Liver (tissue), 9 donors: ENCODE measurements around the gene ARHGEF33. TPM values are rescaled to one million over a fixed set of nuclear protein-coding genes. Genes with fewer than 3 reads are reported as not detected.

Experiments used
- DNase-seq: peaks from one replicate; pipeline ENCODE4 v3.0.0-alpha.2; 2017; ENCODE audit warnings: low spot score
- H3K27ac ChIP-seq, 2 donors: one replicate each; pipeline ENCODE4 v1.7.0; 2013; ENCODE audit warnings: inconsistent platforms in 2 of 2, low read length in 2 of 2, control low read depth in 1 of 2, low read depth in 1 of 2, mild to moderate bottlenecking in 1 of 2
- H3K27me3 ChIP-seq, 4 donors: one replicate each; pipeline versions ENCODE4 v1.6.1 to v1.7.0; 2013; ENCODE audit warnings: low read length in 3 of 4, inconsistent platforms in 1 of 4, mild to moderate bottlenecking in 1 of 4, moderate library complexity in 1 of 4; ENCODE audit not compliant: control insufficient read depth in 4 of 4, insufficient read depth in 4 of 4
- H3K36me3 ChIP-seq, 4 donors: one replicate each; pipeline versions ENCODE4 v1.6.1 to v1.7.0; 2013; ENCODE audit warnings: low read length in 3 of 4, mild to moderate bottlenecking in 3 of 4, low read depth in 1 of 4, moderate library complexity in 1 of 4; ENCODE audit not compliant: control insufficient read depth in 4 of 4, insufficient read depth in 3 of 4
- H3K4me1 ChIP-seq, 4 donors: one replicate each; pipeline versions ENCODE4 v1.6.1 to v1.7.0; 2013; ENCODE audit warnings: low read length in 3 of 4, mild to moderate bottlenecking in 3 of 4, moderate library complexity in 1 of 4; ENCODE audit not compliant: control insufficient read depth in 4 of 4, insufficient read depth in 4 of 4
- H3K4me3 ChIP-seq, 3 donors: one replicate each; pipeline versions ENCODE4 v1.6.1 to v1.7.0; 2013; ENCODE audit warnings: low read length in 3 of 3, control low read depth in 1 of 3, low read depth in 1 of 3, mild to moderate bottlenecking in 1 of 3
- H3K9ac ChIP-seq, 2 donors: one replicate each; pipeline ENCODE4 v1.7.0; 2013; ENCODE audit warnings: low read length in 2 of 2, mild to moderate bottlenecking in 2 of 2, moderate library complexity in 2 of 2, control low read depth in 1 of 2, low read depth in 1 of 2
- H3K9me3 ChIP-seq, 4 donors: one replicate each; pipeline versions ENCODE4 v1.6.1 to v1.7.0; 2013; ENCODE audit warnings: low read length in 3 of 4; ENCODE audit not compliant: control insufficient read depth in 4 of 4
- ATF3 ChIP-seq: IDR thresholded peaks from 2 replicates; pipeline ENCODE4 v1.6.1; 2016; ENCODE audit warnings: antibody characterized with exemption
- EGR1 ChIP-seq, 2 donors: IDR thresholded peaks; 2 replicates each; pipeline ENCODE4 v1.6.1; 2016 to 2018; ENCODE audit warnings: antibody characterized with exemption in 2 of 2, low read depth in 2 of 2
- FOXA1 ChIP-seq: IDR thresholded peaks from 2 replicates; pipeline ENCODE4 v1.6.1; 2016; ENCODE audit warnings: antibody characterized with exemption
- GABPA ChIP-seq, 2 donors: IDR thresholded peaks in 1 of 2; conservative IDR thresholded peaks in 1 of 2; 2 replicates each; pipeline ENCODE4 v1.6.1; 2016; ENCODE audit warnings: antibody characterized with exemption in 2 of 2, mild to moderate bottlenecking in 1 of 2, moderate library complexity in 1 of 2
- HNF4A ChIP-seq, 2 donors: conservative IDR thresholded peaks; 2 replicates each; pipeline ENCODE4 v1.6.1; 2016; ENCODE audit warnings: antibody characterized with exemption in 2 of 2, mild to moderate bottlenecking in 2 of 2
- HNF4G ChIP-seq: IDR thresholded peaks from 2 replicates; pipeline ENCODE4 v1.6.1; 2016; ENCODE audit warnings: antibody characterized with exemption
- JUND ChIP-seq, 2 donors: IDR thresholded peaks; 2 replicates each; pipeline ENCODE4 v1.6.1; 2016; ENCODE audit warnings: antibody characterized with exemption in 2 of 2
- MAX ChIP-seq: IDR thresholded peaks from 2 replicates; pipeline ENCODE4 v1.6.1; 2016; ENCODE audit warnings: antibody characterized with exemption
- NR2F2 ChIP-seq: IDR thresholded peaks from 2 replicates; pipeline ENCODE4 v1.6.1; 2016; ENCODE audit warnings: antibody characterized with exemption
- RAD21 ChIP-seq, 2 donors: IDR thresholded peaks; 2 replicates each; pipeline ENCODE4 v1.6.1; 2016; ENCODE audit warnings: antibody characterized with exemption in 2 of 2, mild to moderate bottlenecking in 2 of 2
- REST ChIP-seq: IDR thresholded peaks from 2 replicates; pipeline ENCODE4 v1.6.1; 2016; ENCODE audit warnings: antibody characterized with exemption, mild to moderate bottlenecking
- RXRA ChIP-seq, 2 donors: IDR thresholded peaks; 2 replicates each; pipeline ENCODE4 v1.6.1; 2017 to 2018; ENCODE audit warnings: antibody characterized with exemption in 2 of 2, mild to moderate bottlenecking in 1 of 2
- SP1 ChIP-seq: IDR thresholded peaks from 2 replicates; pipeline ENCODE4 v1.6.1; 2018; ENCODE audit warnings: antibody characterized with exemption, mild to moderate bottlenecking
- TAF1 ChIP-seq: conservative IDR thresholded peaks from 2 replicates; pipeline ENCODE4 v1.6.1; 2016; ENCODE audit warnings: antibody characterized with exemption, mild to moderate bottlenecking
- YY1 ChIP-seq: IDR thresholded peaks from 2 replicates; pipeline ENCODE4 v1.6.1; 2016; ENCODE audit warnings: antibody characterized with exemption, mild to moderate bottlenecking
- WGBS: extraction: QIAGEN DNeasy Blood & Tissue Kit; methylation state at CpG from one replicate; pipeline ENCODE4 v1.1.7; 2013; 5-methylcytosine and 5-hydroxymethylcytosine counted together
- polyA plus RNA-seq, 2 donors: library from polyadenylated mRNA; stranded (reverse) in 1 of 2; unstranded in 1 of 2; fragments of 200-250 nt in 1 of 2; fragments of >200 nt in 1 of 2; fragmentation: Nextera tagmentation in 1 of 2; extraction: Ambion mirVana in 1 of 2; gene quantifications; one replicate each; pipeline versions ENCODE4 v1.2.1 to v1.2.3, GENCODE V29; 2013 to 2015
- total RNA-seq, 2 donors: library from RNA; depleted of rRNA; stranded (reverse); fragments of >200 nt; gene quantifications; one replicate each; pipeline ENCODE4 v1.2.3, GENCODE V29; 2014
- TF ChIP-seq, protein P1 (sequence below): fragments of 150-350 bp; IDR thresholded peaks from 2 replicates; pipeline ENCODE4 v1.5.1; 2017; ENCODE audit warnings: improper control_type of control experiment, low read depth, low read length; ENCODE audit not compliant: missing input control
- TF ChIP-seq, protein P2 (sequence below): IDR thresholded peaks from 2 replicates; pipeline ENCODE4 v1.6.1; 2016; ENCODE audit warnings: antibody characterized with exemption
- donor health status: healthy.
- donor health status: healthy.
- donor health status: healthy.
- donor health status: healthy.
- donor health status: healthy.

ARHGEF33 gene
- total and polyA plus RNA-seq, 4 donors: 0.05 to 0.33 (median 0.08) TPM; not detected in 1

DNA sequence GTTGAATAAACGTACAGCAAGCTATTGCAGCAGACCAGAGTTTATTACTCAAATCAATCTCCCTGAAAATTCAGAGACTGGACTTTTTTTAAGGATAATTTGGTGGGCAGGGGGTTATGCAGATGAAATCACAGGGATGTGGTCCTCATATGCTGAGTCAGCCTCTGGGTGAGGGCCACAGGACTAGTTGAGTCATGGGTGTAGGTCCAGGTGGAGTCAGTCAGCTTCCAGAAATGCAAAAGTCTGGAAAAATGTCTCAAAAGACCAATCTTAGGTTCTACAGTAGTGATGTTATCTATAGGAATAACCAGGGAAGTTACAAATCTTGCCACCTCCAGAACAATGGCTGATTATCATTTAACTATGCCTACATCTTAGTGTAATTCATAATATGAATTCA lies 51.1 kb downstream of the ARHGEF33 start:
- Histone ChIP-seq H3K4me3 (no peak overlapping the region), H3K9ac (no peak overlapping the region), H3K4me1 (peaks cover 0 to 3% (median 0%) of the 10 kb centered on the region in 4 donors), H3K36me3 (no peaks in the 10 kb centered on the region), H3K27me3 (no peaks in the 10 kb centered on the region), H3K9me3 (no peaks in the 10 kb centered on the region), H3K27ac (no peak overlapping the region)
- WGBS: 87% methylated on average over 1 of the region's 1 CpG
- DNase-seq: no peak
- TF ChIP-seq TAF1: no peak
- TF ChIP-seq, protein P1, sequence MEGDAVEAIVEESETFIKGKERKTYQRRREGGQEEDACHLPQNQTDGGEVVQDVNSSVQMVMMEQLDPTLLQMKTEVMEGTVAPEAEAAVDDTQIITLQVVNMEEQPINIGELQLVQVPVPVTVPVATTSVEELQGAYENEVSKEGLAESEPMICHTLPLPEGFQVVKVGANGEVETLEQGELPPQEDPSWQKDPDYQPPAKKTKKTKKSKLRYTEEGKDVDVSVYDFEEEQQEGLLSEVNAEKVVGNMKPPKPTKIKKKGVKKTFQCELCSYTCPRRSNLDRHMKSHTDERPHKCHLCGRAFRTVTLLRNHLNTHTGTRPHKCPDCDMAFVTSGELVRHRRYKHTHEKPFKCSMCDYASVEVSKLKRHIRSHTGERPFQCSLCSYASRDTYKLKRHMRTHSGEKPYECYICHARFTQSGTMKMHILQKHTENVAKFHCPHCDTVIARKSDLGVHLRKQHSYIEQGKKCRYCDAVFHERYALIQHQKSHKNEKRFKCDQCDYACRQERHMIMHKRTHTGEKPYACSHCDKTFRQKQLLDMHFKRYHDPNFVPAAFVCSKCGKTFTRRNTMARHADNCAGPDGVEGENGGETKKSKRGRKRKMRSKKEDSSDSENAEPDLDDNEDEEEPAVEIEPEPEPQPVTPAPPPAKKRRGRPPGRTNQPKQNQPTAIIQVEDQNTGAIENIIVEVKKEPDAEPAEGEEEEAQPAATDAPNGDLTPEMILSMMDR: no peak
- TF ChIP-seq RAD21 (IDR thresholded peaks at IDR 0.05): no peak
- TF ChIP-seq MAX: no peak
- TF ChIP-seq FOXA1: no peak
- no peak for TF ChIP-seq YY1
- no peak for TF ChIP-seq RXRA (IDR thresholded peaks at IDR 0.05)
- TF ChIP-seq REST: no peak
- no peak for TF ChIP-seq ATF3
- TF ChIP-seq HNF4G: no peak

DNA sequence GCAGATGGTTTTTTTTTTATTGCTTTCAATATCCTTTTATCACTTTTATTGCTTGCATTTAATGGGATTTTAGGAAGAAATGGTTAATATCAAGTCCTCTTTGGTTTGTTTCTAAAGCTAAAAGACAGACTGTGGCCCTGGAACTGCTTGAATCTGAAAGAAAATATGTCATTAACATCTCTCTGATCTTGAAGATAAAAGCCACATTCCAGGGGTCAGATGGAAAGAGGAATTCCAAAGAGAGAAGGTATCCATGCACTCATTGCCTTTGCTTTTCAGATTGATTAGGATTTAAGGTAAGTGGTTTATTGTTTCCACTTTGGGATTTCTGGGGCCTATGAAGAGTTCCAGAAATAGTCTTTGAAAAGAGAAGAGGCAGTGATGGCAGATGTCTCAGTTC lies 54.1 kb downstream of the ARHGEF33 start:
- Histone ChIP-seq H3K9me3 (no peaks in the 10 kb centered on the region), H3K9ac (no peak overlapping the region), H3K27me3 (no peaks in the 10 kb centered on the region), H3K4me1 (peaks cover 0 to 3% (median 0%) of the 10 kb centered on the region in 4 donors), H3K4me3 (no peak overlapping the region), H3K27ac (no peak overlapping the region), H3K36me3 (no peaks in the 10 kb centered on the region)
- TF ChIP-seq REST: no peak
- TF ChIP-seq, protein P2, sequence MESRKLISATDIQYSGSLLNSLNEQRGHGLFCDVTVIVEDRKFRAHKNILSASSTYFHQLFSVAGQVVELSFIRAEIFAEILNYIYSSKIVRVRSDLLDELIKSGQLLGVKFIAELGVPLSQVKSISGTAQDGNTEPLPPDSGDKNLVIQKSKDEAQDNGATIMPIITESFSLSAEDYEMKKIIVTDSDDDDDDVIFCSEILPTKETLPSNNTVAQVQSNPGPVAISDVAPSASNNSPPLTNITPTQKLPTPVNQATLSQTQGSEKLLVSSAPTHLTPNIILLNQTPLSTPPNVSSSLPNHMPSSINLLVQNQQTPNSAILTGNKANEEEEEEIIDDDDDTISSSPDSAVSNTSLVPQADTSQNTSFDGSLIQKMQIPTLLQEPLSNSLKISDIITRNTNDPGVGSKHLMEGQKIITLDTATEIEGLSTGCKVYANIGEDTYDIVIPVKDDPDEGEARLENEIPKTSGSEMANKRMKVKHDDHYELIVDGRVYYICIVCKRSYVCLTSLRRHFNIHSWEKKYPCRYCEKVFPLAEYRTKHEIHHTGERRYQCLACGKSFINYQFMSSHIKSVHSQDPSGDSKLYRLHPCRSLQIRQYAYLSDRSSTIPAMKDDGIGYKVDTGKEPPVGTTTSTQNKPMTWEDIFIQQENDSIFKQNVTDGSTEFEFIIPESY: no peak
- TF ChIP-seq FOXA1: no peak
- no peak for TF ChIP-seq HNF4A (conservative IDR thresholded peaks at IDR 0.05)
- TF ChIP-seq, protein P1: no peak
- TF ChIP-seq SP1: no peak
- TF ChIP-seq HNF4G: no peak
- TF ChIP-seq YY1: no peak
- TF ChIP-seq EGR1 (IDR thresholded peaks at IDR 0.05; ENCODE audit: low read depth in 2 of 2): no peak
- no peak for TF ChIP-seq RXRA (IDR thresholded peaks at IDR 0.05)
- no peak for TF ChIP-seq RAD21 (IDR thresholded peaks at IDR 0.05)
- no peak for TF ChIP-seq GABPA (IDR thresholded peaks at IDR 0.05 in 1 of 2, conservative IDR thresholded peaks at IDR 0.05 in 1 of 2)
- no peak for TF ChIP-seq NR2F2
- TF ChIP-seq JUND (IDR thresholded peaks at IDR 0.05): no peak
- no peak for DNase-seq
